MV-4-11 (cell line): ENCODE measurements around the gene SERPINA3.
"Not testable (repeated sequence)": the region's sequence is repeated elsewhere in the genome, so short reads cannot be mapped to it uniquely, and the experiment has no call there.

ENCODE experiments used
- DNase-seq: peaks from one replicate; lab custom pipeline; 2025; lab: John Stamatoyannopoulos, UW

The SERPINA3 gene

DNA sequence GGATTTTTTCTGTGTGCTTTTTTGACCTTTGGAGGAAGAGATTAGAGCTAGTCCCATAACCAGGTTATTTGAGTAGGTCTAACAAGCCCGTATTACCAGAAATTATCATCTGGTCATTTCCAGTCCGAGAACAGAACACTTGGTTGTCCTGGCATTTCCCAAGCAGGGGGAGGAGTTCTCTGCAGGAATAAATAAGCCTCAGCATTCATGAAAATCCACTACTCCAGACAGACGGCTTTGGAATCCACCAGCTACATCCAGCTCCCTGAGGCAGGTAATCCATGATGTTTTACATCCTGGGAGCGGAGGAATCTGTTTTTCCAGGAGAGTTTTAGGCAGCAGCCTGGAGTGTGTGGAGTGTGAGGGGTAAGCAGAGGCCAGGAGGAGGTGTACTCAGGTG is at the start of gene SERPINA3:
Gene SERPINA3, plus strand, starts transcription at position 218 of the 400 bp plus-strand sequence. CDS start 2,051 bp downstream, outside the sequence.
- no peak for DNase-seq

DNA sequence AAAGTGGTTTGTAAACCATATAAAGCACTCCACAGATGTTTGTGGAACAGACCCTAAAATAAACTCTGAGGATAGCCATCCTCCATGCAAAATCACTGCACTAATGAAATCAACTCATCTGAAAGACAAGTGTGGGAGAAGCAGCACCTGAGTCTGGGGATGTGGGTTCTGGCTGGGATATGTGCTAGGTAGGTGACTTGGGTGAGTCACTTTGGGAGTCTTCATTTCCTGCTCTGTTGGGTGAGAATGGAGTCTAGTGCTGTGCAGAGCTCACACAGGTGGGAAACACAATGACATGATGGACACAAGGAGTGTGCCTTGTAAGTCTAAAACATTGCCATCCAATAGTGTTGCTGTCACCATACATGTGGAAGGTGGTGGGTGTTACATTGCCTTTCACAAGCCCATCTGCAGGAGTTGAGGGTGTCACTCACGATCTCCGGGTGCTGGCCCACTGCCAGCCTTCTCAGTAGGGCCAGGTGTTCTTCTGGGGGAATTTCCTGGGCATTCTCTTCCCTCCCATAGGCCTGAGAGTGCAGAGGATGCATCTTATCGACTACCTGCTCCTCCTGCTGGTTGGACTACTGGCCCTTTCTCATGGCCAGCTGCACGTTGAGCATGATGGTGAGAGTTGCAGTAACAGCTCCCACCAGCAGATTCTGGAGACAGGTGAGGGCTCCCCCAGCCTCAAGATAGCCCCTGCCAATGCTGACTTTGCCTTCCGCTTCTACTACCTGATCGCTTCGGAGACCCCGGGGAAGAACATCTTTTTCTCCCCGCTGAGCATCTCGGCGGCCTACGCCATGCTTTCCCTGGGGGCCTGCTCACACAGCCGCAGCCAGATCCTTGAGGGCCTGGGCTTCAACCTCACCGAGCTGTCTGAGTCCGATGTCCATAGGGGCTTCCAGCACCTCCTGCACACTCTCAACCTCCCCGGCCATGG is 49.0 kb upstream of the SERPINA3 start:
- DNase-seq, result no peak

DNA sequence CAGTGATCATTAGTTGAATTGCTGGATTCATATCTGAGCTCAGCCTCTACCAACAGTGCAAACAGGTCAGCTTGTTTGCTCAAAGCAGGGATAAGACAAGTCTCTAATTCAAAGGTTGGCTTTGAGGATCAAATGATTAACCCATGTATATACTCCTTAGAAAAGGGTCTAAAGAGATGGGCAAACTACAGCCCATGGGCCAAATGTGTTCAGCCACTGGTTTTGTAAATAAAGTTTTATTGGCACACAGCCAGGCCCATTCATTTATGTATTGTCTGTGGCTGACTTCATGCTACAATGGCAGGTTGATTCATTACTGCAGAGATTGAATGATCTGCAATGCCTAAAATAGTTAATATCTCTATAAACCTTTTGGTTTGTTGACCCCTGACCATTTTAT is 47.8 kb upstream of the SERPINA3 start:
- DNase-seq, result no peak

DNA sequence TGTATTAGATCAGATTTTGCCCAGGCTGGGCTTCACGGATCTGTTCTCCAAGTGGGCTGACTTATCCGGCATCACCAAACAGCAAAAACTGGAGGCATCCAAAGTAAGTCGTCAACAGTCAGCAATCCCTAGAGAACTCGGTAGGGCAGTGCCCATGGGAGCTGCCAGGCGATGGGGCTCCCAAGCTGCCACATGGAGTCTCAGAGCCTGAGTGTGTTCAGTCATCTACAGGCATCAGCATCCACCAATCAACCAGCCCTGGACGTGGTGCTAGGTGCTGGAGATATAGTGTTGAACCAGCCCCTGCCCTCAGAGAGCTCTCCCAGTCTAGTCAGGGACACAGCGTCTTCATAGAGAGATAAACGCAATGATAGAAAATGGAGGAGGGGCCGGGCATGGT is 44.0 kb upstream of the SERPINA3 start:
- DNase-seq, result no peak

DNA sequence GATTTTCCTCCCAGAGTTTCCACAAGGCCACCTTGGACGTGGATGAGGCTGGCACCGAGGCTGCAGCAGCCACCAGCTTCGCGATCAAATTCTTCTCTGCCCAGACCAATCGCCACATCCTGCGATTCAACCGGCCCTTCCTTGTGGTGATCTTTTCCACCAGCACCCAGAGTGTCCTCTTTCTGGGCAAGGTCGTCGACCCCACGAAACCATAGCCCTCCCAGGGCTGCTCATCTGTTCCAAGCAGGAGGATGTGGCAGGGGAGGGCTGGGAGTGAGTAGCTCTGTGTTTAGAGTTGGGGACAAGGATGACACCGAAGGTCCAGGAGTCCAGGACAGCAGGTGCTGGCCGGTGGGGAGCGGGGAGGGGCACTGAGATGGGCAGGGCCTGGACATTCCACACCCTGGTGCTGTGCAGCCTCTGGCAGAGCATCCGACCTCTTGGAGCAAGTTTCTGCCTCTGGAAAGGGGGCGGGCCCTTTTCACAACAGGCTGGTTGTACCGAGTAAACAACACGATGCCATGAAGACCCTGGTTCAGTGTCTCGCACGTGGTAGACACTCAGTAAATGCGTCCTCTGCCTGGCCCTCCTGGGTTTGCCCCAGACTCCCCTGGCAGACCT is 42.7 kb upstream of the SERPINA3 start:
- no peak for DNase-seq

DNA sequence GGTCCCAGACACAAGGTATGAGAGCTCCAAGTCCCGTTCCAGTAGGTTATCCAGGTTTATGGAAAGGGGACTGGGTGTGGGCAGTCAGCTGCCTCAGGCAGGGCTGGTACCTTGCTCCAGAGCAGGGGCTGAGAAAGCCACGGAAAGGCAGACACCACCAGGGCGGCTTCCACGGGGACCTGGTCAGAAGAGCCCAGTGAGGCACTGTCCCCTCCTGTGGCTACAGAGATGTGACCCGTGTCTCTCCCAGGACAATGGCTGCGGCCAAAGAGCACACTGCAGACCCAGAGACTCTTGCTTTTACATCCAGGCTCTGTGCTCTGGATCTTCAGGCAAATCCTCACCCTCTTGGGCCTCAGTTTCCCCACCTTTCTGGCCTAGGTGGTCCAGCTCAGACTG is 42.2 kb upstream of the SERPINA3 start:
- no peak for DNase-seq

DNA sequence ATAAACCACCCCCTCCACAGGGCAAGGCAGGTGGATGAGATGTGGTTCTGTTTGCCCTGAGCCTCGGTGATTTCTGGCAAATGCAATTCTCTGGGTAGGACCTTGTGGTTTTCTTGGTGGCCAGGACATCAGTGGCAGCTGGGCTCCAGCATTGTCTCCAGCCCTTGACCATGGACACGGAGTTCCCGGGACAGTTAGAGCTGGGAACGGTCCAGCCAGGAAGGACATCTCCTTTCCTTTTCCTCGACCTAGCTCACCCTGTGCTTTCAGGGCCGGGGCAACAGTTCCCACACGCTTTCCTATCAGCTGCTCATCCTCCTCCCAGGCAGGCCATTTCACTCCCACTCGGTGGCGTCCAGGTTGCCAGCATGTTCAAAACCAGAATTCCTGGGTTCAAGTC is 41.8 kb upstream of the SERPINA3 start:
- no peak for DNase-seq

DNA sequence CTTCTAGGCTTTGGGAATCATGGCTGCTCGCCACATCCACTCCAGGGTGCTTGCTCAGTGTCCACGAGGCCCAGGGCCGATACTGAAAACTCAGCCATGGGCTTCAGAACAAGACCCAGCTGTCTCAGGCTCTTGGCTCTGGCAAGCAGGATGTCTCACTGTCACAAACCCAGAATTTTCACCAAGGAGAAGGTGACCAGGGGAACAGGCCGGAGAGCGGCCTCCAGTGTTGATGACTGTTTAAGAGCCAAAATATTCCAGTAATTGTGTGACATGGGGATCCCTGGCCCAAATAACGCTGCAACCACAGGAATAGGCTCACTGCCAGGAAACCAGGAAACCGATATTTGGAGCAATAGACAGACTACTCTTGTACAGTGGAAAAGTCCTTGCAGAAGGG is 40.8 kb upstream of the SERPINA3 start:
- no peak for DNase-seq

DNA sequence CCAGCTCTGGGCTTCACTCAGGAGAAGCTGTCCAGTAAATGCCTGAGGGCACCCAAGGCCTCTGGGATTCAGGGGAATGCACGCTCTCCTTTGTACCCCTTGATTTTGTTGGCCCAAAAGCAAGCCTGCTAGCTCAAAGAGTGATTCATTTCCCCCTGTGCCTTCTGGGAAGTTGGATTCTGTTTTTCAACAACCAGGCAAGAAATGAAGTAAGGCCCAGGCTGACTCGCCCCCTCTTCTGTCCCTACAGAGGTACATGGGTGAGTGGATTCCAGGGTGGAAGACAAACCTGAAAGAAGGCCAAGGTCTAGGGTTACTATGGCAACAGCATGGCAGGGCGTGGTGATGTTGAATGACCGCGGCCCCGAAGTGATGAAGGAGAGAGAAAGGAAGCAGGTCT is 40.2 kb upstream of the SERPINA3 start:
- DNase-seq, result no peak

DNA sequence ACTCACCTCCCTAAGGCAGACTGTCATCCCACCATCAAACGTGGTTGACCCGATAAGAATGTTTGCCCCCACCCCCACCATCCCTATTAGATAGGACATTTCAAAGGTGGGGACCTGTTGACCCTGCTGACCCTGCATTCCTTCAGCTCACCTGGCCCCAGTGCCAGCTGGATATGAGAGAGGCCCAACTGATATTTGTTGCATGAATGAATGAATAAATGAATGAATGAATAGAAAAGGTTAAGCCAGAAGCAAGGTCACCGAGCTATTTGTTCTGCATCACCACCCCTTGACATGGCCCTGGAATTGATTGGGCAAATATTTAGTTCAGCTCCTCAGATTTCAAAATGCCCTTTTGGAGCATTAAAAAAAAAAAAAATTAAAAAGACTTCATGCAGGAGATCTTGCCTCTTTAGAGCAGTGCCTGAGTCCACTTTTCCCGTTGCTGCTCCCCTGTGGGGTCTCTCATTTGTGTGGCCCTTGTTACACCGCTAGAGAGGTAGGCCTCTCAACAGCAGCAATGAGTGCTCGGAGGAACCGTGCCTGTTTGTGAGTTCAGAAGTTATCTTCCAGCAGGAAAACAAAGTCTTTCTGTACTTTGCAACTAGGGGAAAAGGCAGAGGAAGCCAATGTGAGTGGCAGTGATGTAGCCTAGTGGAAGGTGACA is 39.4 kb upstream of the SERPINA3 start:
- no peak for DNase-seq

DNA sequence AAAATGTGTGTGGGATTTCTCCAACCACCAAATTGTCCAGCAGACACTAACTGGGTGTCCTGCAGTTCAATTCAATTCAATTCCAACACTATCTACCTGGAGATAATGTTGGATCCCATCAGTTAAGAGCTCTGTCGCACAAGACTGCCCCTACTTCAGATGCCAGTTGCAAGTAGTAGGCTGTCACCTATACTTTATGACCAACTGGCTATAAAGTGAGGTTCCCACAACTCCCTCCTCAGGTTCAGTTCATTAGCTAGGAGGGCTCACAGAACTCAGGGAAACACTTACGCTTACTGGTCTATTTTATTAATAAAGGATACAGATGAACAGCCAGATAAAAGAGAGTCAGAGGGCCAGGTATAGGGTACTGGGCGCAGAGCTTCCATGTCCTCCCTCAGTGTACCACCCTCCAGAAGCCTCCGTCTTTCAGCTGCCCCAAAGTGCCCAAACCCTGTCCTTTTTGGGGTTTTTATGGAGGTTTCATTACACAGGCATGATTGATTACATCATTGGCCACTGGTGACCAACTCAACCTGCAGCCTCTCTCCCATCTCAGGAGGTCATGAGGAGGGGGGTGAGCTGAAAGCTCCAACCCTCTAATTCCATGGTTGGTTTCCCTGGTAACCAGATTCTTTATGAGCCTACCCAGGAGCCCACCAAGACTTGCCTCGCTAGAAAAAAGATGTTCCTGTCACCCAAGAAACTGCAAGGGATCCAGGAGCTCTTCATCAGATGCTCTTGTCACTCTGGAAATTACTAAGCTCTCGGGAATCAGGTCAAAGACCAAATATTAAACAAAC is 38.5 kb upstream of the SERPINA3 start:
- no peak for DNase-seq

DNA sequence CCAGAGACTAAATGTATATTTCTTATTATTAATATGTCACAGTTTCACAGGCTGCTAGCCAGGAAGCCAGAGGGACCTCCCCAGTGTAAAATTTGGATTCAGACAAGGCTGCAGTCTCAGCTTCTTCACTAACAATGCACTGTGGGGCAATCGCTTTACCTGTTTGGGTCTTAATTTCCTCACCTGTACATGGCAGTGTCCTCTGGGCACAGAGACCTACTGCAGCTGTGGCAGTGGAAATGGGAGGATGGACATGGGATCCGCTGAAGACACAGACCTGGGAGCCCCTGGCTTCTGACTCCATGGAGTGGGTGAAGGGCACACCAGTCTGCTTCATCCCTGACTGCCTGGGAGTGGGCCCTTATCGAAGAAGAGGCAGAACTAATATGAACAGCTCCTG is 37.9 kb upstream of the SERPINA3 start:
- DNase-seq, result no peak

DNA sequence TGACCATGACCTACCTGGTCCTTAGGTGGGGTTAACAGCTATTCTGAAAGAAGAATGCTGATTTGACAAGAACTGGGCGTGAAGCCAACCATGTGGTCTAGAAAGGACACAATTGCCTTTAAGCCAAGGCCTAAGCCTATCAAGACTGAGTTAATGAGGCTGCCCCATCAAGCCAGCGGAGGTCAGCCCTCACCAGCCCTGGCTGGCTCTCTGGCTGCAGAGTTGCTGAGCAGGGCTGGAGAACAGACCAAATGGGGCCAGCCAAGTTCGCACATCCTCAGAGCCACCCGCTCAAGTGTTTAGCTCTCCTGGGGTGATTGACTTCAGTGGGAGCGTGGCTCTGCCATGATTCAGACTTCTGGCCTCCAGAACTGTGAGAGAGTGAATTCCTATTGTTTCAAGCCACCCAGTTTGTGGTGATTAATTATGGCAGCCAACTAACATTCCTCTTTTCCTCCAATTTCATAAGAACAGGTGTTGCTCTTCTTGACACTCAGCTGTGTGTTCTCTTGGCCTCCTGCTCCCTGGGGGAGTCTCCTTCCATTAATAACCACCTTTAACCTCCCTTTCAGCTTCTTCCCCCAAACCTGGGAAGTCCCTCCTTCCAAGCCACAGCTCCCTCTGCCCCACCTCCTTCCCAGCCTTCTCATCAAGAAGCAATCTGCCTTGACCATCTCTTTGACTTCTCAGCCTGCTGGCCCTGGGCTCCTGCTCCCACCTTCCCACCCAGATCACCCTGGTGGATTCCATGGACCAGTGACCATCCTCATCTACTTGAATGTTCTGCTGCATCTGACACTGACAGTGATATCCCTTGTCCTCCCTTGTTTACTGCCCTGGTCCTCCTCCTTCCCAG is 36.2 kb upstream of the SERPINA3 start:
- no peak for DNase-seq

DNA sequence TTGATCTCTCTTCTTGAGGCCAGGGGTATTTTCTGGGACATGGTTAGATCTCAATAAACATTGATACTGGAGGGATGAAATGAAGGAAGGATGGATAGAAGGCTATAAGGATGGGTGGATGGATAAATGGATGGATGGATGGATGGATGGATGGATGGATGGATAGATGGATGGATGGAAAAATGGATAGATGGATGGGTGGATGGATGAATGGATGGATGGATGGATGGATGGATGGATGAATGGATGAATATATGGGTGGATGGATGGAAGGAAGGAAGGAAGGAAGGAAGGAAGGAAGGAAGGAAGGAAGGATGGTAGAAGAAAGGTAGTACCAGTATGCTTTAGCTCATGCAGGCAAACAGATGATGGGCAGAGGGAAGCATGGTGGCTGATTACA is 34.7 kb upstream of the SERPINA3 start:
- DNase-seq, result not testable (repeated sequence)

DNA sequence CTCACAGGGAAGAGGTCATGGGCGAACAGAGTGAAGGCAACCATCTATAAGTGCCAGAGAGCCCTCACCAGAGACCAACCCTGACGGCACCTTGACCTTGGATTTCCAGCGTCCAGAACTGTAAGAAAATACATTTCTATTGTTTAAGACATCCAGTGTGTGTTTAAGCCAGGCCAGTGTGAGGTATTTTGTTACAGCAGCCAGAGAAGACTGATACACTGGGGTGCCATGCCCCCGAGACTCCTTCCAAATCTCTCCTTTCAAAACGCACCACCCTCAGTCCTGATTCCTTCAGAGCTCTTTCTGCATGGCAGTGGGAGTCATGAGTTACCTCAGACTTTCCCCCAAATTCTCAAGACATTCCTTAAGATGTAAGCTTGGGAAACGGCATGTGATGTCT is 33.5 kb upstream of the SERPINA3 start:
- no peak for DNase-seq

DNA sequence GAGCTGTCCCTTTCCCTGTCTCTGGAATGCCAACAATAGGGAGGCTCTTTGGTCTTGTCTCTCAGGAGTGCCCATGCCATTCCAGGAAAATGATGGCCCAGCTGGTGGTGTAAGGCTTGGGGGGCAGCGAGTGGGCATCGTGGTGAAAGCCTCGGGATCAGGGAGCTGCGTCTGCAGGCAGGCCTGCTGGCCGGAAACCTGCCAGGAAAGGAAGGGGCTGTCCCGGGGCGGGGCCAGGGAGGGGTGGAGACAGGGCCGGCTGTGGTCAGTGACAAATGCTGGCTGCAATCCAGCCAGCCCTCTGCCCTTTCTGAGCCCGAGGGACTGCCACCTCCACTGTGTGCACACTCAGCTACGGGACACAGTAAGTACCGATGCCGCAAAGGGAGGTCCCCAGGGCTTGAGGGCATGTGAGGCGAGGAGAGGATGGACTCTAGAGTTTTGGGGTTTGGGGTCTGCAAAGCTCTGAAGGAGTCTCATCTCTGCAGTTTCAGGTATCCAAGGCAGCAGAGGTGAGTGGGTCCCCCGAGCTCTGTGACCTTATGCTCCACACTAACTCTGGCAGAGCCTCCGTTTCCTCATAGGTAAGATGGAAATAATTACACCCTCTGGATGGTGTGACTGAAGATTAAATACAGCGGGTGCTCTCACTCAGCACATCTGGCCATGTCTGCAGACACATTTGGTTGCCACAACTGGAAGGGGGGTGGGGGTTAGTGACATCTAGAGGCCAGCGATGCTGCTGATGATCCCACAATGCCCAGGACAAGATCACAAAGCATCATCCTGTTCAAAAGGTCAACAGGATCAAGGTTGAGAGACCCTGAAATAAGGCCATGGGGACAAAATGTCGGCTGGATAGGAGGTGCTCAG is 30.8 kb upstream of the SERPINA3 start, which contains the start of gene SERPINA5:
Gene SERPINA5, plus strand, starts transcription at position 300 of the 873 bp plus-strand sequence. CDS start 5,937 bp downstream, outside the sequence.
- no peak for DNase-seq

DNA sequence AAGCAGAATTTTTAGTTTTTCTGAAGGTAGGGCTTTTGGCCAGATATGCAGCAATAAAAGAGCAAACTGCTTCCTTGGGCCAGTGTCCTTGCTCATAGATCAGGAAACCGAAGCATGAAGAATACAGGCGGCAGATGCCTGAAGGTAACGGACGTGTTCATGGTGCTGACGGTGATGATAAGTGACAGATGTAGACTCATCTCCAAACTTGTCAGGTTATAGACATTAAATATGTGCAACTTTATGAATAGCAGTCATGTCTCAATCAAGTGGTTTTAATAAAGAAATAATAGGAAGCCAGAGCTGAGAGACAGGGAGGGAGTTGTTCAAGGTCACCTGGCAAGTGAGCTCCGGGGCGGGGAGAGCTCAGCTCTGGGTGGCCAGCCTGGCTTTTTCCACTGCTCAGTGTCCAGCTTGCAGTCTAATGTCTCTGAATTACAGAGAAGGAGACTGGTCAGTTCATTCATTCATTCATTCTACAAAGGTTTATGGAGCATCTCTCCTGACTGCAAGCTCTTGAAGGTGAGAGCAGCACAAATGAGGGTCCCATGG is 29.9 kb upstream of the SERPINA3 start:
- DNase-seq, result no peak

DNA sequence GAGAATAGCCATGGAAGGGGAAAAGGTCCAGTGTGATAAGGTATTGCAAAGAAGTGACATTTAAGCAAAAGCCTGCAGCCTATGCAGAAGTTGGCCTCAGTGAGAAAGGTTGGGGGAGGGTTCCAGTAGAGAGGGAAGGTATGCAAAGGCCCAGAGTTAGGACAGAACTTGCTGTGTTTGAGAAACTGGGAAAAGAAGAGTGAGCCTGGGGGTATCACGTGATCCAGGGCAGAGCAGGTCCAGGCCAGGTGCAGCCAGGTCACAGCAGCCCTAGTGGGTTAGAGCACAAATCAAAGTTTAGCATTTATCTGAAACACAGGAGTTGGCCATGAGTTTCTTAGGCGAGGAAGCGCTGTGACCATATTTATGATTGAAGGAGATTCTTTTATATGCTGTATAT is 29.3 kb upstream of the SERPINA3 start:
- DNase-seq, result no peak

DNA sequence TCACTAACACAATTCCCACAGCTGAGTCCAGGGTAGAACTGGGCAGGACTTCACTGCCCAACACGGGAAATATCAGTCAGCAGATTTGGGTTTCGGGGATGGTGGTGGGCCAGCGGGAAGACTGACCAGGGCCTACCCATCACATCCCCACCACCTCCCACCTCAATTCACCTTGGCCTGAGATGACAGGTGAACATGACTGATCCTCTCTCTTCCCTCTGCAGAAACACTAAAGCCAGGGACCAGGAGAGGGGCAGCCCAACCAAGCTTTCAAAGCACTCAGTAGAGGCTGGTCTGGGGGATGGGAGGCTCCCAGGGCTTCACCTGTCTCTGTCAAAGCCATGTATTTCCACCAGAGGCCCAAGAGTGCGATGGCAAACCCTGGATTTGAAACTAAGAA is 28.6 kb upstream of the SERPINA3 start:
- DNase-seq, result no peak
